OCI-LY3 (cell line): ENCODE results near the gene GLYR1.

ENCODE experiments used
- H2AFZ ChIP-seq: fragments of 200-600, 300-600 bp; shearing (Covaris generic); 2 replicates; pipeline ENCODE4 v1.6.0; 2014; ENCODE audit warnings: antibody characterized with exemption, low read depth, low read length
- H3K27ac ChIP-seq: fragments of 200-600, 300-600 bp; sonication (generic); 2 replicates; pipeline ENCODE4 v1.5.1; 2014; ENCODE audit warnings: mild to moderate bottlenecking, low read length, moderate library complexity, mixed read lengths
- H3K27me3 ChIP-seq: fragments of 200-600, 300-600 bp; sonication (generic); 2 replicates; pipeline ENCODE4 v1.6.1; 2014; ENCODE audit warnings: low read depth, low read length, mixed read lengths
- H3K36me3 ChIP-seq: fragments of 200-600, 300-600 bp; sonication (generic); replicated peaks from 2 replicates; pipeline ENCODE3; 2014; ENCODE audit warnings: low read depth, low read length, mixed read lengths
- H3K4me1 ChIP-seq: fragments of 300-600, 200-600 bp; sonication (generic); 2 replicates; pipeline ENCODE4 v1.6.1; 2014; ENCODE audit warnings: low read length, mixed read lengths
- H3K4me2 ChIP-seq: fragments of 200-600, 300-600 bp; sonication (generic); 2 replicates; pipeline ENCODE4 v1.6.1; 2014; ENCODE audit warnings: low read length, mixed read lengths
- H3K4me3 ChIP-seq: fragments of 300-600, 200-600 bp; sonication (generic); 2 replicates; pipeline ENCODE4 v1.5.1; 2014; ENCODE audit warnings: antibody characterized with exemption, mild to moderate bottlenecking, low read length, moderate library complexity
- H3K79me2 ChIP-seq: fragments of 300-600, 200-600 bp; shearing (Covaris generic); 2 replicates; pipeline ENCODE4 v1.6.1; 2014; ENCODE audit warnings: mild to moderate bottlenecking, low read length, mixed read lengths
- H3K9ac ChIP-seq: fragments of 300-600, 200-600 bp; shearing (Covaris generic); 2 replicates; pipeline ENCODE4 v1.6.0; 2014; ENCODE audit warnings: mild to moderate bottlenecking, low read length, moderate library complexity
- H3K9me3 ChIP-seq: fragments of 200-600, 300-600 bp; shearing (Covaris generic); 2 replicates; pipeline ENCODE4 v1.6.1; 2014; ENCODE audit warnings: low read length, mixed read lengths; ENCODE audit not compliant: insufficient read depth
- H4K20me1 ChIP-seq: fragments of 200-600, 300-600 bp; sonication (generic); 2 replicates; pipeline ENCODE4 v1.6.1; 2016; ENCODE audit warnings: low read length, mixed read lengths; ENCODE audit not compliant: insufficient read depth
- EZH2phosphoT487 ChIP-seq: fragments of 200-600 bp; shearing (Covaris generic); IDR thresholded peaks from 2 replicates; pipeline ENCODE4 v1.6.1; 2018; ENCODE audit warnings: antibody characterized with exemption, mixed run types, low read depth
- TF ChIP-seq, protein P1 (sequence below): fragments of 200-600, 300-600 bp; sonication (generic); IDR thresholded peaks from 2 replicates; pipeline ENCODE4 v1.5.1; 2014; ENCODE audit warnings: antibody characterized with exemption, low read length, low read depth

GLYR1 gene

DNA sequence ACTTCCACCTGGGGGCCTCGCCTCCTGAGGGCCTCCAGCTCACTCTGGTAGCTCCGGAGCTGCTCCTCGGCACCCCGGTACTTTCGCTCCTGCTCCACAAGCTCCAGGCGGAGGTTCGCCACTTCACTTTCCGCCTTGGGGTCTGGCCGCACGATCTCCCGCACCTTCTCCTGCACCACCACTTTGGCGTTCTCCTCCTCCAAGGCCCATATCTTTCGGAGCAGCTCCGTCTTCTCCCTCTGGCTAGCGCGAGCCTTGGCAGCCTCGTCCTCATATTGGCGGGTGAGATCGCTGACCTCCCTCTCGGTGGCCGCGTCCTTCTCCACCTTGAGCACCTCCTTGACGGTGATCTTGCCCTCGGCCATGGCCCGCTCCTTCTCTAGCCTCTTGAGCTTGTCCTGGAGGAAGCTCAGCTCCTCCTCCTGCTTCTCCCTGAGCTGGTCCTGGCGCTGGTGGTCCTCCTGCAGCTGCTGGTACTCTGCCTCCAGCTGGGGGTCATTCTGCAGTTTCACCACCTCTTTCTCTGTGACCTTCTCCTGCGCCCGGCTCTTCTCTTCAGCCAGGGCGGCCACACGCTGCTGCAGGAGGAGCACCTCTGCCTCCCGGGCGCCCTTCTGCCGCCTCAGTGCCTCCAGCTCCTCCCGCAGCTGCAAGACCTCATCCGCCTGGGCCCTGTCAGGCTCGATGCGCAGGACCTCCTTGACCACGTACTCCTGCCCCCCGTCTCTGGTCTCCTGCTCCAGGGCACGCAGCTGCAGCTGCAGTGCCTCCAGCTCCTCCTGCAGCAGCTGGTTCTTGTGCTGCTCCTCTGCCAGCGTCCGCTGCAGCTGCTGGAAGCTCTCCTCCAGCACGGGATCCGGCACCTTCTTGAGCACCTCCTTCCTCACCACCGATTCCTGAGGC is 38.1 kb upstream of the GLYR1 start:
- no peak overlapping the region for H3K27ac ChIP-seq
- H3K79me2 ChIP-seq, result no peaks in the 10 kb centered on the region
- no peak overlapping the region for H3K9ac ChIP-seq
- no peak overlapping the region for H2AFZ ChIP-seq
- no peaks in the 10 kb centered on the region for H3K27me3 ChIP-seq
- H4K20me1 ChIP-seq, result no peaks in the 10 kb centered on the region
- no peaks in the 10 kb centered on the region for H3K9me3 ChIP-seq
- H3K4me1 ChIP-seq, result no peaks in the 10 kb centered on the region
- H3K4me3 ChIP-seq, result no peak overlapping the region
- peaks cover 36% of the 10 kb centered on the region for H3K36me3 ChIP-seq
- no peak overlapping the region for H3K4me2 ChIP-seq
- TF ChIP-seq, protein P1, sequence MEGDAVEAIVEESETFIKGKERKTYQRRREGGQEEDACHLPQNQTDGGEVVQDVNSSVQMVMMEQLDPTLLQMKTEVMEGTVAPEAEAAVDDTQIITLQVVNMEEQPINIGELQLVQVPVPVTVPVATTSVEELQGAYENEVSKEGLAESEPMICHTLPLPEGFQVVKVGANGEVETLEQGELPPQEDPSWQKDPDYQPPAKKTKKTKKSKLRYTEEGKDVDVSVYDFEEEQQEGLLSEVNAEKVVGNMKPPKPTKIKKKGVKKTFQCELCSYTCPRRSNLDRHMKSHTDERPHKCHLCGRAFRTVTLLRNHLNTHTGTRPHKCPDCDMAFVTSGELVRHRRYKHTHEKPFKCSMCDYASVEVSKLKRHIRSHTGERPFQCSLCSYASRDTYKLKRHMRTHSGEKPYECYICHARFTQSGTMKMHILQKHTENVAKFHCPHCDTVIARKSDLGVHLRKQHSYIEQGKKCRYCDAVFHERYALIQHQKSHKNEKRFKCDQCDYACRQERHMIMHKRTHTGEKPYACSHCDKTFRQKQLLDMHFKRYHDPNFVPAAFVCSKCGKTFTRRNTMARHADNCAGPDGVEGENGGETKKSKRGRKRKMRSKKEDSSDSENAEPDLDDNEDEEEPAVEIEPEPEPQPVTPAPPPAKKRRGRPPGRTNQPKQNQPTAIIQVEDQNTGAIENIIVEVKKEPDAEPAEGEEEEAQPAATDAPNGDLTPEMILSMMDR, result no peak
- no peak for TF ChIP-seq EZH2phosphoT487

DNA sequence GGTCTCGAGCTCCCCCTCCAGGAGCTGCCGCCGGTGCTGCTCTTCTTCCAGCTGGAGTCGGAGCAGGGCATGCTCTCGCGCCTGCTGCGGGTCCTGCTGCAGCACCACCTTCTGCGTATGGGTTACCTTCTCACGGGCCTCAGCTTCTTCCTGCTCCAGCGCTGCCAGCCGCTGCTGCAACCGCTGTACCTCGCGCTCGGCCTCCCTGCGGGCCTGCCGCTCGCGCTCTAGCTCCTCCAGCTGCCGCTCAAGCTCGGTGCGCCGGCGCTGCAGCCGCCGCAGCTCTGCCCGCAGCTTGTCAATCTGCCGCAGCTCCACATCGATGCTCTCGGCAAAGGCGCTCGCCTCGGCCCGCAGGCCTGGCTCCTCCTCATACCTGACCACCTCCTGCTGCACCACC is 37.1 kb upstream of the GLYR1 start:
- Histone ChIP-seq H3K79me2 (no peaks in the 10 kb centered on the region), H3K27me3 (no peaks in the 10 kb centered on the region), H3K36me3 (peaks cover 45% of the 10 kb centered on the region), H3K4me3 (no peak overlapping the region), H3K9ac (no peak overlapping the region), H3K4me2 (no peak overlapping the region), H3K9me3 (no peaks in the 10 kb centered on the region), H3K27ac (no peak overlapping the region), H4K20me1 (no peaks in the 10 kb centered on the region), H3K4me1 (no peaks in the 10 kb centered on the region), H2AFZ (no peak overlapping the region)
- TF ChIP-seq EZH2phosphoT487, result no peak
- TF ChIP-seq, protein P1, result no peak

DNA sequence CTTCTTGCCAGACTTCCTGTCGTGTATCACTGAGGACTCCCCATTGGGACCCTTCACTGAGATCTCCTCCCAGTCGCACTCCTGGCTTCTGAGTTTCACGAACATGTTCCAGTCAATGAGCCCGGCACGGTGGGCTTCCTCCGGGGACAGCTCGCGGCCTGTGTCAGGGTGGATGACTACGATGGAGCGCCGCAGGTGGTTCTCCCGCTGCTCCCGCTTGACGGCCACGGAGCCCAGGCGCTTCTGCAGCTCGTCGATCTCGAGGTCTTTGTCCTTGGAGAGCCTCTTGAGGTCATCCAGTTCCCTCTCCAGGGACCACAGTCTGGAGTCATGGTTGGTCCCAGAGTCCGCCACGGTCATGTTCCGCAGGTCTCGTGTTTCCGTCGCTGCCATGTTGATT is 36.4 kb upstream of the GLYR1 start:
- Histone ChIP-seq H3K4me3 (no peak overlapping the region), H3K27me3 (no peaks in the 10 kb centered on the region), H3K9me3 (no peaks in the 10 kb centered on the region), H3K79me2 (no peaks in the 10 kb centered on the region), H2AFZ (no peak overlapping the region), H3K4me2 (no peak overlapping the region), H3K27ac (no peak overlapping the region), H3K36me3 (peaks cover 45% of the 10 kb centered on the region), H4K20me1 (no peaks in the 10 kb centered on the region), H3K4me1 (no peaks in the 10 kb centered on the region), H3K9ac (no peak overlapping the region)
- TF ChIP-seq EZH2phosphoT487, result no peak
- TF ChIP-seq, protein P1, result no peak

DNA sequence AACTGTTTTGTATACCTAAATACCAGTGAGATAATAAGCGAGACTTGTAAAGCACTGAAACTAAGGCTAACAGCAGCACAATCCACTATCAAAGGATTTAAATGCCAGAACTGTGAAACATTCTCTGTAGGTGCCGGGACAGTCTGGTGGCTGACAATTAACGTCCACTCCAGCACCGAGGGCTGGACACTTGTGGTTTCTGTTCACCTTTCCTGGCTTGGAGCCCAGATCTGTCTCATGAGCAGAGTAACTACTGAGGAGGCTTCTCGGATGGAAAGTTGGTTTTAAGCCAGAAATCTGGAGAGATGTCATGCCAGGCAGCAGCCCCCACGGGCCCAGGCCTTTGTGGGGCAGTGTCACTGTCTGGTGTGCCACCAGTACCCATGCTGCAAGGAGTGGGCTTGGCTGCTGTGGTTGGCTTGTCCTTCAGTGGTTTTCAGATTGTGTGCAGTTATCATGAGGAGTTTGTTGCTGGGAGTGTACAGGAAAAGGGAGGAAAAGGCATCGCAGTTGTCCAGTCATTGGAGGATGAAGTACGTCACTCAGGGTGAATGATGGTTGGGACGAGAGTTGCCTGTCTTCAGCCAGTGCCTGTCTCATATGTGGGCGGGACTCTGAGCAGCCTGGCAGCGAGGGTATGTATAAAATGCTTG is 35.7 kb upstream of the GLYR1 start:
- Histone ChIP-seq H3K4me1 (no peaks in the 10 kb centered on the region), H4K20me1 (no peaks in the 10 kb centered on the region), H2AFZ (no peak overlapping the region), H3K27me3 (no peaks in the 10 kb centered on the region), H3K36me3 (peaks cover 52% of the 10 kb centered on the region), H3K9ac (no peak overlapping the region), H3K79me2 (no peaks in the 10 kb centered on the region), H3K4me3 (no peak overlapping the region), H3K9me3 (no peaks in the 10 kb centered on the region), H3K4me2 (no peak overlapping the region), H3K27ac (no peak overlapping the region)
- TF ChIP-seq, protein P1, result no peak
- TF ChIP-seq EZH2phosphoT487, result no peak
